Endothelial cell of umbilical vein (primary cell): Measurements from ENCODE around the gene DNAJB12. TPM values are rescaled to one million over a fixed set of nuclear protein-coding genes. Genes with fewer than 3 reads are reported as not detected.

Source experiments
- BruUV-seq: library from RNA; stranded (reverse); fragments of 400-500 nt; replicated peaks from 2 replicates; lab custom pipeline; 2021; lab: Mats Ljungman, UMichigan
- CTCF ChIA-PET: fragments of 300-600, 350-600 bp; sonication (Branson Sonifier 250); formaldehyde crosslinking; loops from one replicate; lab custom pipeline; 2021; ENCODE audit warnings: antibody characterized with exemption, inconsistent platforms; lab: Charles Lee
- POLR2A ChIA-PET: fragments of 300-600, 350-600 bp; sonication (Branson Sonifier 250); formaldehyde crosslinking; loops from one replicate; lab custom pipeline; 2021; ENCODE audit warnings: antibody characterized with exemption, inconsistent platforms; lab: Charles Lee
- DNase-seq: peaks from one replicate; pipeline ENCODE4 v3.0.0-alpha.2; 2011; ENCODE audit warnings: low read depth, low spot score
- FAIRE-seq: peaks from 2 replicates; lab custom pipeline; 2011; peaks lifted over from hg19 to GRCh38; lab: Jason Lieb, UNC
- H2AFZ ChIP-seq: 2 replicates; pipeline ENCODE4 v1.6.0; 2012; ENCODE audit warnings: low read depth, low read length, control low read depth, inconsistent platforms
- H3K27ac ChIP-seq: 2 replicates; pipeline ENCODE4 v1.5.1; 2011; ENCODE audit warnings: low read depth, mild to moderate bottlenecking, control low read depth, low read length, moderate library complexity; ENCODE audit not compliant: insufficient read depth
- H3K27me3 ChIP-seq, 2 experiments: 2 replicates each; pipeline versions ENCODE4 v1.6.0 to v1.6.1; 2011; ENCODE audit warnings: low read length in 2 of 2, mixed read lengths in 1 of 2; ENCODE audit not compliant: control insufficient read depth in 2 of 2, insufficient read depth in 2 of 2
- H3K36me3 ChIP-seq, 2 experiments: 2 replicates in 1 of 2; 3 replicates in 1 of 2; pipeline ENCODE4 v1.5.1; 2011; ENCODE audit warnings: low read length in 2 of 2, mild to moderate bottlenecking in 1 of 2, moderate library complexity in 1 of 2; ENCODE audit not compliant: control insufficient read depth in 2 of 2, insufficient read depth in 2 of 2; ENCODE audit errors: extremely low read depth in 1 of 2
- H3K4me1 ChIP-seq: 3 replicates; pipeline ENCODE4 v1.5.1; 2011; ENCODE audit warnings: mild to moderate bottlenecking, low read length; ENCODE audit not compliant: control insufficient read depth, insufficient read depth; ENCODE audit errors: extremely low read depth
- H3K4me2 ChIP-seq: 2 replicates; pipeline ENCODE4 v1.6.1; 2011; ENCODE audit warnings: low read length, control low read depth, mixed read lengths; ENCODE audit not compliant: insufficient read depth
- H3K4me3 ChIP-seq, 3 experiments: fragments of 200-600 bp in 1 of 3; sonication (generic), shearing (Covaris generic) in 1 of 3; replicated peaks in 1 of 3; 2 replicates each; pipeline ENCODE4 v1.5.1; 2011 to 2016; ENCODE audit warnings: control low read depth in 3 of 3, low read length in 3 of 3, mild to moderate bottlenecking in 2 of 3, inconsistent platforms in 1 of 3, low read depth in 1 of 3, moderate library complexity in 1 of 3; ENCODE audit not compliant: insufficient read depth in 1 of 3
- H3K79me2 ChIP-seq: 2 replicates; pipeline ENCODE4 v1.6.0; 2012; ENCODE audit warnings: low read length, inconsistent platforms; ENCODE audit not compliant: control insufficient read depth, insufficient read depth
- H3K9ac ChIP-seq: replicated peaks from 2 replicates; pipeline ENCODE3; 2011; ENCODE audit warnings: low read length, control low read depth; ENCODE audit not compliant: insufficient read depth; ENCODE audit errors: extremely low read depth
- H3K9me1 ChIP-seq: replicated peaks from 3 replicates; pipeline ENCODE4 v1.6.0; 2011; ENCODE audit warnings: mild to moderate bottlenecking, low read length; ENCODE audit not compliant: control insufficient read depth, insufficient read depth; ENCODE audit errors: extremely low read depth
- H3K9me3 ChIP-seq: replicated peaks from 2 replicates; pipeline ENCODE4 v1.5.1; 2012; ENCODE audit warnings: low read length, inconsistent platforms; ENCODE audit not compliant: control insufficient read depth, insufficient read depth
- H4K20me1 ChIP-seq: replicated peaks from 2 replicates; pipeline ENCODE3; 2011; ENCODE audit warnings: mild to moderate bottlenecking, low read length; ENCODE audit not compliant: control insufficient read depth, insufficient read depth; ENCODE audit errors: extremely low read depth
- CTCF ChIP-seq, 2 donors: IDR thresholded peaks; 1 replicate in 1 of 2; 2 replicates in 1 of 2; pipeline ENCODE4 v1.5.1; 2011; ENCODE audit warnings: low read length in 2 of 2, mild to moderate bottlenecking in 2 of 2, moderate library complexity in 2 of 2, control low read depth in 1 of 2, inconsistent platforms in 1 of 2, low read depth in 1 of 2; ENCODE audit not compliant: insufficient read depth in 1 of 2; ENCODE audit errors: extremely low read depth in 1 of 2
- EZH2 ChIP-seq: IDR thresholded peaks from 2 replicates; pipeline ENCODE4 v1.6.1; 2012; ENCODE audit warnings: borderline replicate concordance, low read depth, mild to moderate bottlenecking, moderate library complexity, low read length, inconsistent platforms; ENCODE audit not compliant: severe bottlenecking
- FOS ChIP-seq: IDR thresholded peaks from 2 replicates; pipeline ENCODE4 v1.6.1; 2011; ENCODE audit warnings: mild to moderate bottlenecking, low read length, moderate library complexity, borderline replicate concordance; ENCODE audit not compliant: insufficient read depth
- GATA2 ChIP-seq: IDR thresholded peaks from 2 replicates; pipeline ENCODE4 v1.7.0; 2011; ENCODE audit warnings: low read depth, mild to moderate bottlenecking, moderate library complexity, mixed read lengths, low read length; ENCODE audit not compliant: insufficient read length, insufficient read depth
- JUN ChIP-seq: IDR thresholded peaks from 2 replicates; pipeline ENCODE4 v1.6.1; 2011; ENCODE audit warnings: borderline replicate concordance, low read depth; ENCODE audit not compliant: insufficient read length, insufficient read depth
- MYC ChIP-seq: IDR thresholded peaks from one replicate; pipeline ENCODE4 v1.6.1; 2011; ENCODE audit warnings: mild to moderate bottlenecking, low read depth, low read length
- POLR2A ChIP-seq: IDR thresholded peaks from 2 replicates; pipeline ENCODE4 v1.6.1; 2012; ENCODE audit warnings: low read depth, mild to moderate bottlenecking, control low read depth, low read length
- POLR2AphosphoS5 ChIP-seq: IDR thresholded peaks from 2 replicates; pipeline ENCODE4 v1.6.1; 2012; ENCODE audit warnings: low read depth, mild to moderate bottlenecking, control low read depth, low read length, moderate library complexity; ENCODE audit not compliant: insufficient read depth
- dilution Hi-C: fragments of 300-500 bp; cut with MboI; formaldehyde crosslinking; loops from one replicate; pipeline ENCODE4 v1.15.0; 2019; ENCODE audit warnings: low sequenced_read_pairs; ENCODE audit not compliant: extremely low pct_ligation_motif_present
- intact Hi-C: fragments of 100-400 bp; cut with micrococcal nuclease; formaldehyde crosslinking; loops from one replicate; pipeline ENCODE4 v1.10.0; 2022
- polyA plus RNA-seq, 4 experiments: library from polyadenylated mRNA; depleted of rRNA in 3 of 4; stranded (reverse) in 3 of 4; unstranded in 1 of 4; fragments of >200 nt; gene quantifications; 2 replicates each; pipeline versions ENCODE4 v1.2.1 to v1.2.3, GENCODE V29; 2011 to 2012; ENCODE audit warnings: missing spikeins in 1 of 4
- total RNA-seq: library from RNA; stranded (reverse); gene quantifications from 2 replicates; pipeline ENCODE4 v1.2.3, GENCODE V29; 2021
- TF ChIP-seq, protein P1 (sequence below): IDR thresholded peaks from 2 replicates; pipeline ENCODE4 v1.6.1; 2011; ENCODE audit not compliant: insufficient read depth, insufficient read length

The DNAJB12 gene
- total and polyA plus RNA-seq, 2 donors (not counting 3 experiments of a cell fraction or from before 2014, with no cell fraction given), result 27.2 to 44.2 TPM

- ChIA-PET CTCF (no interaction called here), POLR2A (no interaction called here)
- no peak for DNase-seq
- TF ChIP-seq POLR2AphosphoS5 (no peak), MYC (no peak), FOS (no peak), EZH2 (no peak), POLR2A (no peak), CTCF (IDR thresholded peaks at IDR 0.05; ENCODE audit: extremely low read depth in 1 of 2, insufficient read depth in 1 of 2, low read depth in 1 of 2, low read length in 2 of 2) (no peak), JUN (no peak), GATA2 (no peak)
- TF ChIP-seq, protein P1, sequence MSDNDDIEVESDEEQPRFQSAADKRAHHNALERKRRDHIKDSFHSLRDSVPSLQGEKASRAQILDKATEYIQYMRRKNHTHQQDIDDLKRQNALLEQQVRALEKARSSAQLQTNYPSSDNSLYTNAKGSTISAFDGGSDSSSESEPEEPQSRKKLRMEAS, result no peak
- FAIRE-seq, result peak; percentile 63
- Histone ChIP-seq H4K20me1 (no peaks in the 10 kb centered on the region), H3K79me2 (peaks cover 31% of the 10 kb centered on the region), H3K9me1 (no peaks in the 10 kb centered on the region), H3K4me3 (no peak overlapping the region), H3K4me2 (no peak overlapping the region), H3K27ac (no peak overlapping the region), H3K36me3 (peaks cover 0 to 4% of the 10 kb centered on the region in 2 experiments), H3K9me3 (no peaks in the 10 kb centered on the region), H2AFZ (no peak overlapping the region), H3K9ac (no peak overlapping the region), H3K4me1 (peaks cover 14% of the 10 kb centered on the region), H3K27me3 (no peaks in the 10 kb centered on the region)
- dilution Hi-C loops, result no loop called here
- intact Hi-C loops, result no loop called here
- no TSS peak for BruUV-seq
Observed at GRCh38 chr10:72356115-72356514, 1.4 kb upstream of the DNAJB12 start.
